ENCODE measurements around the gene KCNJ15. TPM values are rescaled to one million over a fixed set of nuclear protein-coding genes. Genes with fewer than 3 reads are reported as not detected.

KCNJ15 gene
- total RNA-seq, 1 donor: 10.1 TPM

GRCh38 chr21:38247738-38248510 lies 8.9 kb upstream of the KCNJ15 start:
- Histone ChIP-seq H3K36me3 (ENCODE audit: insufficient read depth, low read length) (no peaks in the 10 kb centered on the region), H3K4me2 (ENCODE audit: insufficient read depth, low read length) (no peak overlapping the region), H3K9me3 (ENCODE audit: low read depth, low read length) (no peaks in the 10 kb centered on the region), H3K27ac (ENCODE audit: low read depth, low read length) (no peak overlapping the region), H3K79me2 (ENCODE audit: insufficient read depth, low read length) (no peaks in the 10 kb centered on the region), H2AFZ (ENCODE audit: low read length) (no peak overlapping the region), H3K4me3 (ENCODE audit: insufficient read depth, low read length) (no peak overlapping the region), H4K20me1 (ENCODE audit: insufficient read depth, low read length) (no peaks in the 10 kb centered on the region), H3K4me1 (ENCODE audit: insufficient read depth, low read length) (peaks cover 19% of the 10 kb centered on the region), H3K27me3 (ENCODE audit: insufficient read depth, low read length) (no peaks in the 10 kb centered on the region)
- DNase-seq (ENCODE audit: insufficient read length, low spot score, missing footprints): no peak
- no peak for TF ChIP-seq CTCF (IDR thresholded peaks at IDR 0.05; ENCODE audit: extremely low read depth, low read depth, low read length)

DNA sequence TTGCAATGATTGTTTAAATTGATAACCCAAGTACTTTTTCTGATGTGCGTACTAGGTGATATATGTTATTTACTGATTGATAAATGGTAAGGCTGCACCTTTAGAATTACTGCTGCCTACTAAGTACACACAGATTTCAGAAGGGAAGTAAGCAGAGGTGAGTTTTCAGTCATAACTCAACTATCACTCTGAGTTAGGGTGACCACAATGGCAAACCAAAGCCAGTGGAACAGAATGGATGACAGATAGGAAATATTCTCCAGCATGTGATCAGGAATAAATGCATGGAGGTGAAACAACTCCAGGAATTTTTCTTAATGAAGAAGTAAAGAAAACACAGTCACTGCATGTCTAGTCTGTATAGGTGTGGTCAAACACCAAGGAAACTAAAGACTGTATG lies 7.5 kb upstream of the KCNJ15 start:
- DNase-seq (ENCODE audit: insufficient read length, low spot score, missing footprints): no peak
- Histone ChIP-seq H3K4me1 (ENCODE audit: insufficient read depth, low read length) (peaks cover 16% of the 10 kb centered on the region), H3K4me3 (ENCODE audit: insufficient read depth, low read length) (no peak overlapping the region), H3K4me2 (ENCODE audit: insufficient read depth, low read length) (no peak overlapping the region), H3K36me3 (ENCODE audit: insufficient read depth, low read length) (no peaks in the 10 kb centered on the region), H4K20me1 (ENCODE audit: insufficient read depth, low read length) (no peaks in the 10 kb centered on the region), H3K79me2 (ENCODE audit: insufficient read depth, low read length) (no peaks in the 10 kb centered on the region), H3K27ac (ENCODE audit: low read depth, low read length) (no peak overlapping the region), H3K27me3 (ENCODE audit: insufficient read depth, low read length) (no peaks in the 10 kb centered on the region), H3K9me3 (ENCODE audit: low read depth, low read length) (no peaks in the 10 kb centered on the region), H2AFZ (ENCODE audit: low read length) (no peak overlapping the region)
- TF ChIP-seq CTCF (IDR thresholded peaks at IDR 0.05; ENCODE audit: extremely low read depth, low read depth, low read length): no peak

GRCh38 chr21:38249696-38250278 lies 7.0 kb upstream of the KCNJ15 start:
- TF ChIP-seq CTCF (IDR thresholded peaks at IDR 0.05; ENCODE audit: extremely low read depth, low read depth, low read length): no peak
- H4K20me1 ChIP-seq (ENCODE audit: insufficient read depth, low read length): no peaks in the 10 kb centered on the region
- no peak overlapping the region for H2AFZ ChIP-seq (ENCODE audit: low read length)
- no peaks in the 10 kb centered on the region for H3K36me3 ChIP-seq (ENCODE audit: insufficient read depth, low read length)
- H3K4me1 ChIP-seq (ENCODE audit: insufficient read depth, low read length): peaks cover 11% of the 10 kb centered on the region
- no peak for DNase-seq (ENCODE audit: insufficient read length, low spot score, missing footprints)
- H3K27me3 ChIP-seq (ENCODE audit: insufficient read depth, low read length): no peaks in the 10 kb centered on the region
- no peaks in the 10 kb centered on the region for H3K9me3 ChIP-seq (ENCODE audit: low read depth, low read length)
- no peaks in the 10 kb centered on the region for H3K79me2 ChIP-seq (ENCODE audit: insufficient read depth, low read length)
- H3K4me2 ChIP-seq (ENCODE audit: insufficient read depth, low read length): no peak overlapping the region
- H3K27ac ChIP-seq (ENCODE audit: low read depth, low read length): no peak overlapping the region
- no peak overlapping the region for H3K4me3 ChIP-seq (ENCODE audit: insufficient read depth, low read length)

- H3K4me2 ChIP-seq (ENCODE audit: insufficient read depth, low read length): no peak overlapping the region
- H3K4me3 ChIP-seq (ENCODE audit: insufficient read depth, low read length): no peak overlapping the region
- no peak for DNase-seq (ENCODE audit: insufficient read length, low spot score, missing footprints)
- H3K4me1 ChIP-seq (ENCODE audit: insufficient read depth, low read length): no peaks in the 10 kb centered on the region
- H3K27ac ChIP-seq (ENCODE audit: low read depth, low read length): no peak overlapping the region
- no peaks in the 10 kb centered on the region for H3K36me3 ChIP-seq (ENCODE audit: insufficient read depth, low read length)
- H3K79me2 ChIP-seq (ENCODE audit: insufficient read depth, low read length): no peaks in the 10 kb centered on the region
- no peak overlapping the region for H2AFZ ChIP-seq (ENCODE audit: low read length)
- no peaks in the 10 kb centered on the region for H4K20me1 ChIP-seq (ENCODE audit: insufficient read depth, low read length)
- H3K27me3 ChIP-seq (ENCODE audit: insufficient read depth, low read length): no peaks in the 10 kb centered on the region
- no peaks in the 10 kb centered on the region for H3K9me3 ChIP-seq (ENCODE audit: low read depth, low read length)
- TF ChIP-seq CTCF (IDR thresholded peaks at IDR 0.05; ENCODE audit: extremely low read depth, low read depth, low read length): no peak
These were observed 5.8 kb upstream of the KCNJ15 start for GRCh38 chr21:38250991-38251418.

All from osteoblast (primary cell).